ENCODE data around the gene B3GLCT. TPM values are rescaled to one million over a fixed set of nuclear protein-coding genes. Genes with fewer than 3 reads are reported as not detected.

B3GLCT gene
- polyA plus RNA-seq, 1 of the 3 experiments (the other 2 are of a cell fraction): 2.4 TPM

DNA sequence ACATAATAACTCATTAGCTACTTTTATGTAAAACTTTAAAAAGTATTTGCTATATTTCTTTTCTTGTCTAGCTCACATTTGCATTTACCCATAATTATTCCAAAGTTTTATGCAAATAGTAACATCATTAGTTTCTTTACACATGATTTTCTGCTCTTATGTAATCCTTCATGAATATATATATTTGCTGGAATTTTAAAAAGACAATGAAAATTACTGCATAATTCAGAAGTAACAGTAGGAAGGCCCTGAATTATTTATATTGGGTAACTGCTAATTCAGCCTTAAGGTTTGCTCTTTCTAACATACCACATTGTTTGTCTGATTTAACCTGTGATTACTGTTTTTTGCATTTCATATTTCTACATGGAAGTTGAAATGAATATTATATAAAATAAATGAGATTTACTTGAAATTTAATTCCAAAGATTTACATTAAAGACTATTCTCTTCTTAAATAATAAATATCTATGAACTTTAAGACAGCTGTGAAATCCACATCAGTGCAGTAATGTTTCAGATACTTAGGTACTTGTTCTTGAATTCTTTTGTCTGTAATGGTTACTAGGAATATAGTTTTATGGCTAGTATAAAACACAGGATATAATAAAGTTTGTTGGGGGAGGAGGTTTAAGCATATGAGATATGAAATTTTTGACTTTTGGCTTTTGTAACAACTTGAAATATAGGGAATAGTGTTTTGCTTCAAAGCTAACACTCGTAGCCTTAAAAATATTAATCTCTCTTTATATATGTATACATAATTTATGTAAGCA is 46.0 kb downstream of the B3GLCT start:
- H3K9me2 ChIP-seq: no peaks in the 10 kb centered on the region
- no peak for DNase-seq
- no peaks in the 10 kb centered on the region for H3K27me3 ChIP-seq (ENCODE audit: insufficient read depth)
- no peak for TF ChIP-seq JUND (IDR thresholded peaks at IDR 0.05)
- no peak for TF ChIP-seq EZH2phosphoT487 (IDR thresholded peaks at IDR 0.05; ENCODE audit: borderline replicate concordance, low read depth)
- TF ChIP-seq POLR2AphosphoS5 (IDR thresholded peaks at IDR 0.05; ENCODE audit: low read depth, low read length): no peak
- TF ChIP-seq, protein P1, sequence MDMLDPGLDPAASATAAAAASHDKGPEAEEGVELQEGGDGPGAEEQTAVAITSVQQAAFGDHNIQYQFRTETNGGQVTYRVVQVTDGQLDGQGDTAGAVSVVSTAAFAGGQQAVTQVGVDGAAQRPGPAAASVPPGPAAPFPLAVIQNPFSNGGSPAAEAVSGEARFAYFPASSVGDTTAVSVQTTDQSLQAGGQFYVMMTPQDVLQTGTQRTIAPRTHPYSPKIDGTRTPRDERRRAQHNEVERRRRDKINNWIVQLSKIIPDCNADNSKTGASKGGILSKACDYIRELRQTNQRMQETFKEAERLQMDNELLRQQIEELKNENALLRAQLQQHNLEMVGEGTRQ (IDR thresholded peaks at IDR 0.05; ENCODE audit: borderline replicate concordance, low read depth, low read length): no peak
- no peak for TF ChIP-seq RAD21 (IDR thresholded peaks at IDR 0.05; ENCODE audit: low read length)
- no peak for TF ChIP-seq FOXM1 (IDR thresholded peaks at IDR 0.05; ENCODE audit: low read depth)
- TF ChIP-seq NFIC (IDR thresholded peaks at IDR 0.05; ENCODE audit: borderline replicate concordance): no peak
- TF ChIP-seq, protein P2, sequence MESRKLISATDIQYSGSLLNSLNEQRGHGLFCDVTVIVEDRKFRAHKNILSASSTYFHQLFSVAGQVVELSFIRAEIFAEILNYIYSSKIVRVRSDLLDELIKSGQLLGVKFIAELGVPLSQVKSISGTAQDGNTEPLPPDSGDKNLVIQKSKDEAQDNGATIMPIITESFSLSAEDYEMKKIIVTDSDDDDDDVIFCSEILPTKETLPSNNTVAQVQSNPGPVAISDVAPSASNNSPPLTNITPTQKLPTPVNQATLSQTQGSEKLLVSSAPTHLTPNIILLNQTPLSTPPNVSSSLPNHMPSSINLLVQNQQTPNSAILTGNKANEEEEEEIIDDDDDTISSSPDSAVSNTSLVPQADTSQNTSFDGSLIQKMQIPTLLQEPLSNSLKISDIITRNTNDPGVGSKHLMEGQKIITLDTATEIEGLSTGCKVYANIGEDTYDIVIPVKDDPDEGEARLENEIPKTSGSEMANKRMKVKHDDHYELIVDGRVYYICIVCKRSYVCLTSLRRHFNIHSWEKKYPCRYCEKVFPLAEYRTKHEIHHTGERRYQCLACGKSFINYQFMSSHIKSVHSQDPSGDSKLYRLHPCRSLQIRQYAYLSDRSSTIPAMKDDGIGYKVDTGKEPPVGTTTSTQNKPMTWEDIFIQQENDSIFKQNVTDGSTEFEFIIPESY (IDR thresholded peaks at IDR 0.05; ENCODE audit: borderline replicate concordance, low read depth): no peak
- no peak for TF ChIP-seq CHD2 (IDR thresholded peaks at IDR 0.05; ENCODE audit: low read length, partially characterized antibody)
- TF ChIP-seq, protein P3, sequence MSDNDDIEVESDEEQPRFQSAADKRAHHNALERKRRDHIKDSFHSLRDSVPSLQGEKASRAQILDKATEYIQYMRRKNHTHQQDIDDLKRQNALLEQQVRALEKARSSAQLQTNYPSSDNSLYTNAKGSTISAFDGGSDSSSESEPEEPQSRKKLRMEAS (IDR thresholded peaks at IDR 0.05; ENCODE audit: low read depth): no peak
- no peak for TF ChIP-seq EP300 (IDR thresholded peaks at IDR 0.05; ENCODE audit: borderline replicate concordance in 1 of 2, low read depth in 1 of 2, low read length in 1 of 2)
- TF ChIP-seq GABPA (IDR thresholded peaks at IDR 0.05; ENCODE audit: low read depth): no peak
- no peaks in the 10 kb centered on the region for H3F3A ChIP-seq (replicated peaks; ENCODE audit: insufficient read depth)
- CTCF ChIA-PET: interaction anchor here (0.9 to 26.3 kb wide), 5 partner anchors 9 to 180 kb away, joined by 3 to 383 read pairs (median 14); no protein-coding TSS in a partner anchor
- H4K20me1 ChIP-seq (ENCODE audit: insufficient read depth): no peaks in the 10 kb centered on the region
- peaks cover 0 to 3% of the 10 kb centered on the region in 2 experiments; a peak in 2 of 4 replicates for H3K4me1 ChIP-seq (ENCODE audit: control insufficient read depth in 1 of 2, insufficient read depth in 2 of 2, low read depth in 1 of 2, low read length in 1 of 2)
- H3K9me3 ChIP-seq: no peaks in the 10 kb centered on the region
- no peak overlapping the region for H2AFZ ChIP-seq (ENCODE audit: low read depth)
- H3K9ac ChIP-seq: no peak overlapping the region
- no peaks in the 10 kb centered on the region for H3K36me3 ChIP-seq (replicated peaks in 1 of 2; ENCODE audit: control insufficient read depth in 1 of 2, insufficient read depth in 2 of 2, low read length in 1 of 2)
- no peak overlapping the region for H3K27ac ChIP-seq (ENCODE audit: low read depth in 2 of 2, low read length in 1 of 2)
- 88% methylated on average over 1 of the region's 1 CpG for WGBS (ENCODE audit: low lambda C conversion rate)
- no peak overlapping the region for H3K4me3 ChIP-seq (ENCODE audit: low read depth in 2 of 2, low read length in 1 of 2)
- POLR2A ChIA-PET: no interaction called here
- no peaks in the 10 kb centered on the region for H3K79me2 ChIP-seq (ENCODE audit: insufficient read depth)
- H3K4me2 ChIP-seq: no peak overlapping the region

DNA sequence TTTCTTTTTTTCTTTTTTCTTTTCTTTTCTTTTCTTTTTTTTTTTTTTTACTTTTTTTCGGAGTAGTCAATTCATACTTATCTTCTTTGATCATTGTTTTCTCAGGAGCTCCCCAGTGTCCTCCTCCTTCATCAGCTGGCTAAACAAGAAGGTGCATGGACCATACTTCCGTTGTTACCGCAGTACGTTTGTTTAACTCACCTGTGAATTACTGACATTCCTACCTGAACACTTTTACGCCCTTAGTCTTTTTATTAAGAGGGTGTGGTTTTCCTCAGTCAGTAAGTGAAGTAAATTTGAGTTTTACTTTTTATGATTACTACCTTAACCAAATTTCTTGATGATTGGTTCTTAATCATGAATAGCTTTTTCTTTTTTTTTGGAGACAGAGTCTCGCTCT is 47.1 kb downstream of the B3GLCT start:
- H3K27me3 ChIP-seq (ENCODE audit: insufficient read depth): no peaks in the 10 kb centered on the region
- no peak overlapping the region for H3K4me2 ChIP-seq
- no peak for DNase-seq
- H3K9me2 ChIP-seq: no peaks in the 10 kb centered on the region
- no peak overlapping the region for H3K27ac ChIP-seq (ENCODE audit: low read depth in 2 of 2, low read length in 1 of 2)
- CTCF ChIA-PET: interaction anchor here (4.4 to 26.3 kb wide), 2 partner anchors 11 to 179 kb away, joined by 37 to 383 read pairs; no protein-coding TSS in a partner anchor
- no peaks in the 10 kb centered on the region for H3F3A ChIP-seq (replicated peaks; ENCODE audit: insufficient read depth)
- no peaks in the 10 kb centered on the region for H3K79me2 ChIP-seq (ENCODE audit: insufficient read depth)
- no peaks in the 10 kb centered on the region for H3K9me3 ChIP-seq
- peaks cover 0 to 4% of the 10 kb centered on the region in 2 experiments for H3K36me3 ChIP-seq (replicated peaks in 1 of 2; ENCODE audit: control insufficient read depth in 1 of 2, insufficient read depth in 2 of 2, low read length in 1 of 2)
- 89% methylated on average over 6 of the region's 6 CpGs for WGBS (ENCODE audit: low lambda C conversion rate)
- H3K9ac ChIP-seq: no peak overlapping the region
- peaks cover 0 to 3% of the 10 kb centered on the region in 2 experiments; a peak in 2 of 4 replicates for H3K4me1 ChIP-seq (ENCODE audit: control insufficient read depth in 1 of 2, insufficient read depth in 2 of 2, low read depth in 1 of 2, low read length in 1 of 2)
- H4K20me1 ChIP-seq (ENCODE audit: insufficient read depth): no peaks in the 10 kb centered on the region
- no peak overlapping the region for H3K4me3 ChIP-seq (ENCODE audit: low read depth in 2 of 2, low read length in 1 of 2)
- POLR2A ChIA-PET: interaction anchor here (0.7 kb wide), 1 partner anchor 11 kb away, joined by 3 read pairs; no protein-coding TSS in a partner anchor
- H2AFZ ChIP-seq (ENCODE audit: low read depth): no peak overlapping the region
- TF ChIP-seq POLR2AphosphoS5 (IDR thresholded peaks at IDR 0.05; ENCODE audit: low read depth, low read length) (no peak), TAF1 (IDR thresholded peaks at IDR 0.05; ENCODE audit: borderline replicate concordance, low read depth, low read length) (no peak), EP300 (IDR thresholded peaks at IDR 0.05; ENCODE audit: borderline replicate concordance in 1 of 2, low read depth in 1 of 2, low read length in 1 of 2) (no peak), GABPA (IDR thresholded peaks at IDR 0.05; ENCODE audit: low read depth) (no peak), NFIC (IDR thresholded peaks at IDR 0.05; ENCODE audit: borderline replicate concordance) (no peak)
- TF ChIP-seq, protein P4, sequence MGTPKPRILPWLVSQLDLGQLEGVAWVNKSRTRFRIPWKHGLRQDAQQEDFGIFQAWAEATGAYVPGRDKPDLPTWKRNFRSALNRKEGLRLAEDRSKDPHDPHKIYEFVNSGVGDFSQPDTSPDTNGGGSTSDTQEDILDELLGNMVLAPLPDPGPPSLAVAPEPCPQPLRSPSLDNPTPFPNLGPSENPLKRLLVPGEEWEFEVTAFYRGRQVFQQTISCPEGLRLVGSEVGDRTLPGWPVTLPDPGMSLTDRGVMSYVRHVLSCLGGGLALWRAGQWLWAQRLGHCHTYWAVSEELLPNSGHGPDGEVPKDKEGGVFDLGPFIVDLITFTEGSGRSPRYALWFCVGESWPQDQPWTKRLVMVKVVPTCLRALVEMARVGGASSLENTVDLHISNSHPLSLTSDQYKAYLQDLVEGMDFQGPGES (IDR thresholded peaks at IDR 0.05; ENCODE audit: low read depth, low read length): no peak
- TF ChIP-seq, protein P5, sequence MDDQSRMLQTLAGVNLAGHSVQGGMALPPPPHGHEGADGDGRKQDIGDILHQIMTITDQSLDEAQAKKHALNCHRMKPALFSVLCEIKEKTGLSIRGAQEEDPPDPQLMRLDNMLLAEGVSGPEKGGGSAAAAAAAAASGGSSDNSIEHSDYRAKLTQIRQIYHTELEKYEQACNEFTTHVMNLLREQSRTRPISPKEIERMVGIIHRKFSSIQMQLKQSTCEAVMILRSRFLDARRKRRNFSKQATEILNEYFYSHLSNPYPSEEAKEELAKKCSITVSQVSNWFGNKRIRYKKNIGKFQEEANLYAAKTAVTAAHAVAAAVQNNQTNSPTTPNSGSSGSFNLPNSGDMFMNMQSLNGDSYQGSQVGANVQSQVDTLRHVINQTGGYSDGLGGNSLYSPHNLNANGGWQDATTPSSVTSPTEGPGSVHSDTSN (IDR thresholded peaks at IDR 0.05): no peak
- TF ChIP-seq, protein P2 (IDR thresholded peaks at IDR 0.05; ENCODE audit: borderline replicate concordance, low read depth): no peak
- TF ChIP-seq, protein P6, sequence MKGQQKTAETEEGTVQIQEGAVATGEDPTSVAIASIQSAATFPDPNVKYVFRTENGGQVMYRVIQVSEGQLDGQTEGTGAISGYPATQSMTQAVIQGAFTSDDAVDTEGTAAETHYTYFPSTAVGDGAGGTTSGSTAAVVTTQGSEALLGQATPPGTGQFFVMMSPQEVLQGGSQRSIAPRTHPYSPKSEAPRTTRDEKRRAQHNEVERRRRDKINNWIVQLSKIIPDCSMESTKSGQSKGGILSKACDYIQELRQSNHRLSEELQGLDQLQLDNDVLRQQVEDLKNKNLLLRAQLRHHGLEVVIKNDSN (IDR thresholded peaks at IDR 0.05; ENCODE audit: borderline replicate concordance, low read depth): no peak
